HG03135 (cell line): ENCODE results near the gene PRAMEF11.

ENCODE experiments used
- ATAC-seq: cut with Tn5 transposase; IDR thresholded peaks from one replicate; pipeline ENCODE4 v1.9.1; 2021; ENCODE audit warnings: mild to moderate bottlenecking, moderate library complexity; ENCODE audit not compliant: unreplicated experiment

The PRAMEF11 gene

GRCh38 chr1:12774801-12775345, 56.3 kb downstream of the PRAMEF11 start:
- no peak for ATAC-seq
